HG03354 (cell line): Measurements from ENCODE around the gene ANKRD31.
"Not testable (repeated sequence)": the region's sequence is repeated elsewhere in the genome, so short reads cannot be mapped to it uniquely, and the experiment has no call there.

ENCODE experiments used
- ATAC-seq: cut with Tn5 transposase; IDR thresholded peaks from one replicate; pipeline ENCODE4 v1.9.1; 2021; ENCODE audit warnings: mild to moderate bottlenecking; ENCODE audit not compliant: unreplicated experiment, poor library complexity, severe bottlenecking

ANKRD31 gene, protein sequence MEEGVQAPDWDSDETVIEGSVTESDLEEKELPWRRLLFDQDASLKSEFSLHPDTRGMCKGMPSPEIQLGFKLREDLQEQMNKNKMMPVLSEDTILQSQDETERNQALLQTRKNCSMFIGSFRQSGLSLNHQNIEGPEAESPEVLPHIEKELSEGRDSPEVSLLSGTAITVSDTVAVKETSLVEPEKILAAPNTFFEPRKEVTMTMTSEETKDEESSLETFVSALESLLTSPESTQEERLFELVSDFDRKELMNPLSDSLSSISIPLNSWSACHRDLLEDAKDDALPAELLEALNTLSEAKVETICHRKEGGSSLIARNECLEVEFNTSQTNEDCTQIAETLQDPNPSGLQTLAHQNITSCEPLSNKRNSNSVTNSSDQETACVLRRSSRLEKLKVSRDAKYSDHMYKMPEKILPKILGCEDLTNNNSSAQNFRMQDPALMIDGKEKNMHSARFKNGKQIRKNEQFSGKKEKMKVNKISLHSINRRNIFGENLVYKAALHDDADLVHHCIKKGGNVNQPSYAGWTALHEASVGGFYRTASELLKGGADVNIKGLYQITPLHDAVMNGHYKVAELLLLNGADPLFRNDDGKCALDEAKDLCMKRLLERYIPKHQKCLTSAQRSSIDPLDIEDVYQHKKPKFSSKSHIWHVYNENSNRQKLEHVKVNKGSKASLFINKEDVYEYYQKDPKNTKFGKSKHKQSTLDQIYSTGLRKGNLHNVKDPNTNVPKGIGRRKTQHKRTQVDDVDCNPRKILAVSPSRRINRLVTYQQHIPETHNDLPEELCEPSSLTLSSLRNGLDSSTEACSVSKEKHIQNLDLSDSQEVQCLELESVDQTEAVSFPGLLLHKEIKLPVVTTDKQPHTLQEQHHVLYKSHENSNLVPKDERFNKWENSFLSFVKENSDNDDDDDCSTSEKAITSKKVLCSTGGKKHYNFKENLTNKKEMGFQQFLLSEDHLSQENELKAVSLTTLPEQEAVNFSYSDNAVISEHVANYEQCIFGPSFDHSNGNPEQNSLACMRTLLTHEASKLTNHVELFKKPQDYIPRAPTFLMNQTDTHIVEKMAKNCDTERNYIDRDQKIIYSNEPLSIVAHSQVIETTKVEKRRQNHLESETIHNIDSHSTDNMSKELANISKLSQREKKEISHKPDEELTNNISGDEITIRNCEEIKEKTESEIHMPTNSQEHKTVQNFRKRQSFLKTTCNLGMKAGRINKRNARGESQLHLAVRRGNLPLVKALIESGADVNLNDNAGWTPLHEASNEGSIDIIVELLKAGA (N-terminal part only)

DNA sequence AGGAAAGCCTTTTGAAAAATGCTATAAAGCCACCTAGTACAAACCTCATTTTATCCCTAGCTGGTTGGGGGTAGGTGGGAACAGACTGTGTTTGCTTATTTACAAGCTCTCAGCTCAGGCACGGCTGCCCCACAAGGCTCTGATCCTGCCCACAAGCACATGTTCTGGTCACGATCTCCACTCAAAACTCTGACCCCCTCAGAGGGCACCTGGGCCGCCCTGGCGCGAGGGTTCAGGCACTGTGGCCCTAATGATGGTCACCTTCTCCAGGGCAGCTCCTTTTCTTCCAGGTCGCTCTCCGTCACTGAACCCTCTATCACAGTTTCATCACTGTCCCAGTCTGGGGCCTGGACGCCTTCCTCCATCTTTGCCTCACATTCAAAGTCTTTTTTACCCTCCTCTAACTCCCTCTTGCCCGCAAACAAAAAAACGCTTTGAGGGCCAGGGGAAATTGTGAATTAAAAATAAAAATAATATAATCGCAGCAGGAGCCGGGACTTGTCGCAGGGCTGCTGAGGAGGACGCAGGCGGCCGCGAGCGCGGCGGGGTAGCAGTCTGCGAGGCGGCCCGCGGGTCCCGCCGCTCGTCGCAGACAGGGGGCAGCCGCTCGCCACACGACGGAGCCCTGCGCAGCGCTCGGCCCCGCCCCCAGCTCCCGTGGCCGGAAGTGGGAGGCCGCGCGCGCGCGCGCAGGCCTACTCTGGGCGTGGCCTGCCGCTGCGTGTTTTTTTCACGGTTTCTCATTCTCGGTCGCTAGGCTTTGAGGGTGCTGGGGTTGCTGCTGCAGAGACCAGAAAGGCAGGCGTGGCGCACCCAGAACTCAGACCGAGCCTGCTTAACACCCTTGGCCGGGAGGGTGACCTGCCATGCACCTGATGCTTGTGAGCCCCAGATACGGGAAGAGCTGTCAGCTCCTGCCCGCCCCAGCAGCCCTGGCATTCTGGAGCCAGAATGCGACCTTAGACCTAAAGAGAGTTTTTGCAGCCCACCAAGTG lies at the start of gene ANKRD31:
ANKRD31 (minus strand) TSS at position 557 of the 995 bp plus-strand sequence; CDS start at position 365, 192 bp downstream.
- ATAC-seq: peak; percentile 98

DNA sequence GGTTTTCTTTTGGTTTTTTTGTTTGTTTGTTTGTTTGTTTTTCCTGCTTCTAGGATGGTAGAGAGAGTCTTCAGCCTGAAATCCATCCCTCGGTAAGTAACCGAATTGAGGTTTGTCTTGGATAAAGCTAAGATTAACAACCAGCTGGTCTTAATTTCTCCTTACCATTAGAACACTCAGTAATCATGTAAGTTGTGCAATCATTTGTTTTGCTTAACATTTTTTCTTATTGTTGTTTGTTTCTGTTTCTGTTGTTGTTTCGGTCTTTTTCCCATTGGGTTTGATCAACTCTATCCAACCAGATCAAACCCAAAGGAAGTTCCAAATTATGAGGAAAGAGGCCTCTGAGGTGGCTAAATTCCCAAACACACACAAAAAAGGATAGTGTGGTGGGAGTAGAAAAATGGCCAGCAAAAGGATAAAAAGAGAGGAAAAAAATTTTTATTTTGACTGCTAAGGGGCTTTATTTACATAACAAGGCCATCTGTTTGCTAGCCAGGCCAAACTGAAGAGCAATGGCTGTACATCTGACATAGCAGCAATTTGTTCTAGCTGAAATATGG lies 49.6 kb upstream of the ANKRD31 start:
- ATAC-seq: no peak

DNA sequence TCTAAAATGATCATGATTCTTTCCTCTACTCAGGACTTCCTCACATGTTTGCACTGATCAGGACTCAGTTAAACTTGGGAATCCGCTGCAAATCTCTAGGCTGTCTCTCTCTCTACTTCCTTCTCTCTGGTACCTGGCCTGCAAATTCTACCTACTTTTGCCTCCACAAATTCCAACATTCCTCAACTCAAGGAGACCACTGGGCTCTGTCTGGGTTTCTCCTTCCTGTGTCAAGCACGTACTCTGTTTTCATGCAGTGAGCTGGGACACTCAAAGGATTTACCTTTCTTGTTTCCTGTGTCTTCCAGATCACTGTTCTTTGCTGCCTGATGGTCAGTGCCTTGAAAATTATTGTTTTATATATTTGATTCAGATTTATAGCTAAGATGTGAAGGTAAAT lies 45.9 kb upstream of the ANKRD31 start:
- ATAC-seq: no peak

DNA sequence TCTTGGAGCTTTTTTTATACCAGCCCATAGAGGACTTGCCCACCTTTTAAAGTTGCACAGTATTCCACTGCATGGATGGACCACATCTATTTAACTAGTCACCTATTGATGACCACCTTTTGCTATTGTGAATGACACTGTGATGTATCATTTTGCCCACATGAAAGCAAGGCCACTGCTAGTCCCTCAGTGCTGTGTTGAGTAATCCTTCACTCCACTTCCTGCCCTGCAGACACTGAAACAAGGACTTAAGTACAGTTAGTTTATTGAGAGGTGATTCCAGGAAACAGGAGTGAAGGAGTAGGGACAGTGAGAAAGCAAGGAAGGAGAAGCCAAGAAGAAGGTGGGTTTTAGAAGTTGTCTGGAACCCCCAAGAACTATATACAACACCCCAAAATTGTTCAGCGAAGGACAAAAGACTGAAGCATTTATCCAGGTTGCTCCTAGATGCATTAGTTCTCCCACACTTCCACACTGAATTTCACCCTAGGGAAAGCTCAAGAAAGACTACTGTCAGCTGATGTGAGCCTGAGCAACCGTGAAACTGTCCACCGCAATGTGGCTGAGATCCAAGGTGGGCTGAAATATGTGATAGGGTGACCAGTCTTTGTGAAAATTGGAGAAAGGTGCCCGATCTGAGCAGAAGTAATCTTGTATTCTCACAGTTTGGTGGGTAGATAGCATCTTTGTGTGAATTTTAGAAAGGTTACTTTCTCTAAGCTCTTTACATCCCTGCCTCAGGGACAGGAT lies 45.2 kb upstream of the ANKRD31 start:
- ATAC-seq: no peak

DNA sequence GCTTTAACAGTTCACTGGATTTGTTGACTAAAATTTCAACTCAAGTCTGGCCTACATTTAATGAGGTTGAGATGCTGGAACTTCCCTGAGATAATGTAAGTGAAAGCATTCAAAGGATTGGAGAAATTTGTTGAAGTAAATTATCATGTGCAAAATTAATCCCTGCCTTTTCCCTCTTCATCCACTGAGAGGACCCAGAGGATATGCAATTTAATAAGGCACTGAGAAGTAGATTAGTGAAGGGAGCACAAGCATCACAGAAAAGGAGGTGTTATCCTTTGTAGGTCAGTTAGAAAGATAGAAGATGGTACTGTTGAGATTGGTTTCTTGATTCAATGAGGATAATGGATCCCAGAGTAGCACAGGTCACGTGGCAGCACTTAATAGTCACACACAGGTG lies 42.6 kb upstream of the ANKRD31 start:
- ATAC-seq: no peak

GRCh38 chr5:75277463-75277862 lies 40.8 kb upstream of the ANKRD31 start:
- ATAC-seq: no peak

- ATAC-seq: no peak
Measured at GRCh38 chr5:75275756-75276155, 39.1 kb upstream of the ANKRD31 start.

DNA sequence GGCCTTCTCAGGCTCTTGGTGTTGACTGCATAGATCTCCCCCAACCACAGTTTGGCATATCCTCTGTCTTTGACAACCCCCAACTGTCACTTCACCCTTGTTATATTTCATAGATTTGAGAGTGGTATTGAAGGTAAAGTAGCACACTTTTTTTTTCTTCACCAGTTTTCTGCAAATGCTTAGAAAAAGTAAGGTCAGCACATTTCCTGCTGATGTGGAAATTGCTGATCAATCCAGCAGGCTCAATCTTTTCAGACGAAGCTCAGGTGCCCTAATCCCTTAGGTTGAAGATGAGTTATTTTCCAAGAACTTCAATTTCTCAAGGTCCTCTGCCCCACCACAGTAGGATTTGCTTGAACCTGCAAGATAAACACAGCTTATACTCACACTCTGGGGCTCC lies 38.5 kb upstream of the ANKRD31 start:
- ATAC-seq: no peak

DNA sequence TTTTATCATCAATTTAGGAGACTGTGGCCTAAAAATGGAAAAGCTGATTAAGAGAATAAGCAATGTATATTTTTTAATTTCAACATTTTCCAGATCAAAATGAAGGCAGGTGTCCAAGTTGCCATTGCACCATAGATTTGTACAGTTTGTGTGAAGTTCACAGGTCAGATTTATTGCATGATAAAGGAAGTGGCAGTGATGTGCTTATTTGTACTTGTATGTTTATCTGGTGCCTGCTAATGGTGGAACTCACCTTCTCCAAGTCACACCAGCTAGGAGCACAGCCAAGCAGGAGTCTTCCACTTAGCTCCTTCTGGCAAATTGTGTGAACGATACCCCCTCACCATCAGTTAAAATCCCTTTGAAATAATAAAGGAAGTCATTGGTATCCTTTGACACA lies 37.8 kb upstream of the ANKRD31 start:
- ATAC-seq: no peak

DNA sequence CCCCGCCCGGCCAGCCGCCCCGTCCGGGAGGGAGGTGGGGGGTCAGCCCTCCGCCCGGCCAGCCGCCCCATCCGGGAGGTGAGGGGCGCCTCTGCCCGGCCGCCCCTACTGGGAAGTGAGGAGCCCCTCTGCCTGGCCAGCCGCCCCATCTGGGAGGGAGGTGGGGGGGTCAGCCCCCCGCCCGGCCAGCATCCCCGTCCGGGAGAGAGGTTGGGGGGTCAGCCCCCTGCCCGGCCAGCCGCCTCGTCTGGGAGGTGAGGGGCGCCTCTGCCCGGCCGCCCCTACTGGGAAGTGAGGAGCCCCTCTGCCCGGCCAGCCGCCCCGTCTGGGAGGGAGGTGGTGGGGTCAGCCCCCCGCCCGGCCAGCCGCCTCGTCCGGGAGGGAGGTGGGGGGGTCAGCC lies 33.9 kb upstream of the ANKRD31 start:
- not testable (repeated sequence) for ATAC-seq

- ATAC-seq: no peak
Measured at GRCh38 chr5:75265731-75266130, 29.1 kb upstream of the ANKRD31 start.

GRCh38 chr5:75262271-75262670 lies 25.6 kb upstream of the ANKRD31 start:
- no peak for ATAC-seq

GRCh38 chr5:75260708-75261107 lies 24.0 kb upstream of the ANKRD31 start:
- ATAC-seq: no peak

DNA sequence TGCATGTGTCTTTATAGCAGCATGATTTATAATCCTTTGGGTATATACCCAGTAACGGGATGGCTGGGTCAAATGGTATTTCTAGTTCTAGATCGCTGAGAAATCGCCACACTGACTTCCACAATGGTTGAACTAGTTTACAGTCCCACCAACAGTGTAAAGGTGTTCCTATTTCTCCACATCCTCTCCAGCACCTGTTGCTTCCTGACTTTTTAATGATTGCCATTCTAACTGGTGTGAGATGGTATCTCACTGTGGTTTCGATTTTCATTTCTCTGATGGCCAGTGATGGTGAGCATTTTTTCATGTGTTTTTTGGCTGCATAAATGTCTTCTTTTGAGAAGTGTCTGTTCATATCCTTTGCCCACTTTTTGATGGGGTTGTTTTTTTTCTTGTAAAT lies 13.8 kb upstream of the ANKRD31 start:
- ATAC-seq: not testable (repeated sequence)

- ATAC-seq: no peak
Measured at GRCh38 chr5:75245023-75245422, 8.3 kb upstream of the ANKRD31 start.

DNA sequence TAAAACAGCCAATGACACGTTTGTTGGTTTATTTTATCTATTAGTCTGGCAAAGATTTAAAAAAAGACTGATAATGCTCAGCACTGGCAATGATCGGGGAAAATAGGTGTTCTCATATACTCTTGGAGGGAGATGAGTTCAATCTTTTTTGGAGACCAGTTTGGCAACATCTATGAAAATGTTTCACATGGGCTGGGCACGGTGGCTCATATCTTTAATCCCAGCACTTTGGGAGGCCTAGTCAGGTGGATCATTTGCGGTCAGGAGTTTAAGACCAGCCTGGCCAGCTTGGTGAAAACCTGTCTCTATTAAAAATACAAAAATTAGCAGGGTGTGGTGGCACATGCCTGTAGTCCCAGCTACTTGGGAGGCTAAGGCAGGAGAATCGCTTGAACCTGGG lies 6.8 kb upstream of the ANKRD31 start:
- ATAC-seq: no peak

DNA sequence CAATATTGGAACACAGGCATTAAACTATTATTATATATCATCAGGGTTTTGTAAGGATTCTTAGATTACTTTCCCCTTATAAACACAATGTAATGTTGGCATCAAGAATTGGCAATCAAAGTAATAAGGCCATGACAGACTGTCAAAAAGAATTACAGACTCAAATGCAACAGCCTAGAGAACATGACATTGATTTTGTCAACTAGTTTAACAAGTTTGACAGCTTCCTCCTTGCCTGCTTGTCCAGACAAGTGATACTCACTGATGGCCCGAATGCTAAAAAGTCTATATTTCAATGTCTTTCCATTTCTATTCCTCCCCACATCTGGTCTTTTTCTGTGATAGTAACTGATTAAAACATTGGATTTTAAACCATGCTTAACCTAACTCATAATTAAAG lies 6.4 kb upstream of the ANKRD31 start:
- ATAC-seq: no peak

- no peak for ATAC-seq
Measured at GRCh38 chr5:75242067-75242466, 5.4 kb upstream of the ANKRD31 start.
